GM08714 (cell line): Measurements from ENCODE around the gene C7orf25.

Source experiments
- H3K4me3 ChIP-seq: fragments of 200-500 bp; sonication (Bioruptor generic); 2 replicates; pipeline ENCODE4 v1.5.1; 2014; ENCODE audit warnings: mild to moderate bottlenecking, low read length, inconsistent platforms
- ZNF274 ChIP-seq: IDR thresholded peaks from 2 replicates; pipeline ENCODE4 v1.6.1; 2012; ENCODE audit warnings: mild to moderate bottlenecking, low read depth, low read length

C7orf25 gene

DNA sequence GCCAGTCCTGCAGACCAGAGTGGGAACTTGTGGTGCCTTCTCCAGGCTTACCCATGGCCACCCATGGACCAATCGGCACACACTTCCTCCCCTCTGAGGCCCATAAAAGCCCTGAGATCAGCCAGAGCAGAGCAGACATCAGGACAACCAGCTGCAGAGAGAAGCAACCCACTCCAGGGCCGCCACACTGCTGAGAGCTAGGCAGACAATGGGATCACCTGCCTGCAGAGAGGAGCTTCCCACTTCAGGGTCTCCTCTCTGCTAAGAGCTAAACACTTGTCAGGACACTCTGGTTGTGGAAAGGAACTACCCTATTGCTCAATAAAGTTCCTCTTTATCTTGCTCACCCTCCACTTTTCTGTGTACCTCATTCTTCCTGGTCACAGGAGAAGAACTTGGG lies 34.0 kb downstream of the C7orf25 start:
- TF ChIP-seq ZNF274: no peak
- no peak overlapping the region for H3K4me3 ChIP-seq

DNA sequence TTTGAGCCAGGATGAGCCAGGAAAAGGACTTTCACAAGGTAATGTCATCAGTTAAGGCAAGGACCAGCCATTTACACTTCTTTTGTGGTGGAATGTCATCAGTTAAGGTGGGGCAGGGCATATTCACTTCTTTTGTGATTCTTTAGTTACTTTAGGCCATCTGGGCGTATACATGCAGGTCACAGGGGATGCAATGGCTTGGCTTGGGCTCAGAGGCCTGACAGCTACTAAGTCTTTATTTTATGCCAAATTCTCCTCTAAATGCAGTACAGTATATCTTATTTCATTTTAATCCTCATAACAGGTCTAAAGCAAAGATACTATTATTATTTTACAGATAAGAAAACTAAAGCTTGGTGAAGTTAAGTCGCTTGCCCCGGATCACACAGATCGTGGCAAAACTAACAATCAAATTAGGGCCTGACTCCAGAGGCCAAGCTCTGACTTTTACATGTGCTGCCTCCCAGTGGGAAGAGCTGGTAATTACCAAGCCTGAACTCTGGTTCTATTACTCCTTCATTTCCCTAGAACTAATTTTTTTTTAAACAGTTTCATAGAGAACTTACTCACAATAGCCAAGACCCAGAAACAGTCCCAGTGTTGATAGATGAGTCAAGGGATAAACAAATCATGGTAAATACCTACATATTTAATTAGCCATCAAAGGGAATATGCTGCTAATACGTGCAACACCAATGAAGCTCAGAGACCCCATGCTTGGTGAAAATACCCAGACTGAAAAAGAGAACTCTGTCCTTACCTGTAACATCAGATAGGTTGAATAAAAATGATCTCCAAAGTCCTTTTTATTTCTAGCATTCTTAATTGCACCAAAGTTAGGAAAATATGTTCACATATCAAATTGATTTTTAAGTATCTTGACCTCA lies 35.4 kb downstream of the C7orf25 start:
- no peak overlapping the region for H3K4me3 ChIP-seq
- no peak for TF ChIP-seq ZNF274

- H3K4me3 ChIP-seq: no peak overlapping the region
- TF ChIP-seq ZNF274: no peak
Observed at GRCh38 chr7:42869131-42870020, 42.5 kb downstream of the C7orf25 start.

DNA sequence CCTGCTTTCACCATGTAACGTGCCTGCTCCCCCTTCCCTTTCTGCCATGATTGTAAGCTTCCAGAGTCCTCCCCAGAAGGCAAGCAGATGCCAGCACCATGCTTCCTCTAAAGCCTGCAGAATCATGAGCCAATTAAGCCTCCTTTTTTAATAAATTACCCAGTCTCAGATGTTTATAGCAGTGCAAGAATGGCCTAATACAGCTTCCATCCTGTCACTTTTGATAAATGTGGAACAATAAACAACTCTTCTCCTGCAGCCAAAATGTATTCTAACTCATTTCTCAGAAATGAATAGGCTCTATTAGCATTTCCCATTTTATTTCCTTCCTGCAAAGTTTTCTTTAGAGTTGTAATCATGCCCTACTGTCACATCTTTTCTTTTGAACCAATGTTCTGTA lies 43.4 kb downstream of the C7orf25 start:
- no peak overlapping the region for H3K4me3 ChIP-seq
- TF ChIP-seq ZNF274: no peak
